ENCODE data around the gene PMM2.
"Not testable (repeated sequence)": the region's sequence is repeated elsewhere in the genome, so short reads cannot be mapped to it uniquely, and the experiment has no call there.

PMM2 gene

GRCh38 chr16:8816967-8817655 is 19.5 kb downstream of the PMM2 start:
- in situ Hi-C loops (cut with HindIII; ENCODE audit: low sequenced_read_pairs) = loop anchor here (25.0 kb wide), 1 partner anchor 180 kb away; no protein-coding TSS in a partner anchor

GRCh38 chr16:8818504-8819270 is 21.0 kb downstream of the PMM2 start:
- in situ Hi-C loops (cut with HindIII; ENCODE audit: low sequenced_read_pairs) = loop anchor here (25.0 kb wide), 1 partner anchor 181 kb away; no protein-coding TSS in a partner anchor

- in situ Hi-C loops (cut with HindIII; ENCODE audit: low sequenced_read_pairs) = loop anchor here (25.0 kb wide), 1 partner anchor 182 kb away; no protein-coding TSS in a partner anchor
These were observed 21.9 kb downstream of the PMM2 start for GRCh38 chr16:8819411-8820034.

- in situ Hi-C loops (cut with HindIII; ENCODE audit: low sequenced_read_pairs) = loop anchor here (25.0 kb wide), 1 partner anchor 185 kb away; no protein-coding TSS in a partner anchor
These were observed 24.8 kb downstream of the PMM2 start for GRCh38 chr16:8822403-8822802.

GRCh38 chr16:8826278-8826879 is 28.7 kb downstream of the PMM2 start:
- in situ Hi-C loops (cut with HindIII; ENCODE audit: low sequenced_read_pairs) = no loop called here

- in situ Hi-C loops (cut with HindIII; ENCODE audit: low sequenced_read_pairs) = no loop called here
These were observed 31.0 kb downstream of the PMM2 start for GRCh38 chr16:8828541-8829165.

- in situ Hi-C loops (cut with HindIII; ENCODE audit: low sequenced_read_pairs) = no loop called here
These were observed 33.8 kb downstream of the PMM2 start for GRCh38 chr16:8831450-8831849.

- in situ Hi-C loops (cut with HindIII; ENCODE audit: low sequenced_read_pairs) = no loop called here
These were observed 34.5 kb downstream of the PMM2 start for GRCh38 chr16:8831871-8832716.

- in situ Hi-C loops (cut with HindIII; ENCODE audit: low sequenced_read_pairs) = no loop called here
These were observed 35.1 kb downstream of the PMM2 start for GRCh38 chr16:8832717-8833105.

GRCh38 chr16:8836797-8837196 is 39.2 kb downstream of the PMM2 start:
- in situ Hi-C loops (cut with HindIII; ENCODE audit: low sequenced_read_pairs) = not testable (repeated sequence)

GRCh38 chr16:8837594-8837993 is 40.0 kb downstream of the PMM2 start:
- in situ Hi-C loops (cut with HindIII; ENCODE audit: low sequenced_read_pairs) = not testable (repeated sequence)

- in situ Hi-C loops (cut with HindIII; ENCODE audit: low sequenced_read_pairs) = not testable (repeated sequence)
These were observed 44.4 kb downstream of the PMM2 start for GRCh38 chr16:8842016-8842415.

GRCh38 chr16:8843296-8843695 is 45.7 kb downstream of the PMM2 start:
- in situ Hi-C loops (cut with HindIII; ENCODE audit: low sequenced_read_pairs) = not testable (repeated sequence)

- in situ Hi-C loops (cut with HindIII; ENCODE audit: low sequenced_read_pairs) = no loop called here
These were observed 48.2 kb downstream of the PMM2 start for GRCh38 chr16:8845699-8846298.

- in situ Hi-C loops (cut with HindIII; ENCODE audit: low sequenced_read_pairs) = no loop called here
These were observed 48.8 kb downstream of the PMM2 start for GRCh38 chr16:8846401-8846932.

- in situ Hi-C loops (cut with HindIII; ENCODE audit: low sequenced_read_pairs) = no loop called here
These were observed 49.5 kb downstream of the PMM2 start for GRCh38 chr16:8847145-8847544.

- in situ Hi-C loops (cut with HindIII; ENCODE audit: low sequenced_read_pairs) = no loop called here
These were observed 50.0 kb downstream of the PMM2 start for GRCh38 chr16:8847623-8848022.

- in situ Hi-C loops (cut with HindIII; ENCODE audit: low sequenced_read_pairs) = no loop called here
These were observed 50.7 kb downstream of the PMM2 start for GRCh38 chr16:8848231-8848938.
